SKM-1 treated with dmso at 0.1 percent for 144 hours (cell line): ENCODE data around the gene MTPN.

Experiments used
- DNase-seq: peaks from one replicate; lab custom pipeline; 2025; ENCODE audit not compliant: unreplicated experiment; lab: John Stamatoyannopoulos, UW

Gene MTPN

DNA sequence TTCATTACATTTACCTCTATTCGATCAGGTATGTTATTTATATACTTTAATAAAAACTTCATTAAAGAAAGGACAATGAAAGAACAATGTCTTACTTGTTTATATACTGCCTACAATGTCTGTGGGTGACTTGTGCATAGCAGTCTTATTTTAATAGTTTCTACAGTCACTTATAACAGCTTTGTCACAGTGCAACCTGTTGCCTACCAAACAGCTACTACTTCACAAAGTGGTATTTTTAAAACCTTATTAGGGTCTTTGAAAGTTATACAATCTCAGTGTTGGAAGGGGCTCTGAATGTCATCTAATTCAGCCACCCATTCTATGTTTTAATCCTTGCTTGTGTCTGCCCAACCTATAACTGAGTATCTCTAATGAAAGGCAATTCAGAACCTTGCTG, 19.0 kb downstream of the MTPN start:
- DNase-seq = no peak

DNA sequence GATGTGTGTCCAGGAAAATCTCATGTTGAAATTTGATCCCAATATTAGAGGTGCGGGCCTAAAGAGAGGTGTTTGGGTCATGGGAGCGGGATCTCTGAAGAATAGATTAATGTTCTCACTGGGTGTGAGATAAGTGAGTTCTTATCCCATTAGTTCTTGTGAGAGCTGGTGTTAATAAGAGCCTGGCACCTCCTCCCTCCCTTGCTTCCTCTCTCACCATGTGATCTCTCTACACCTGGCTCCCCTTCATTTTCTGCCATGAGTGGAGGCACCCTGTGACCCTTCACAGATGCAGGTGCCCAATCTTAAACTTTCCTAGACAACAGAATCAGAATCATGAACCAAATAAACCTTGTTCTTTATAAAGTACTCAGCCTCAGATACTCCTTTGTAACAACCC, 19.5 kb downstream of the MTPN start:
- no peak for DNase-seq

DNA sequence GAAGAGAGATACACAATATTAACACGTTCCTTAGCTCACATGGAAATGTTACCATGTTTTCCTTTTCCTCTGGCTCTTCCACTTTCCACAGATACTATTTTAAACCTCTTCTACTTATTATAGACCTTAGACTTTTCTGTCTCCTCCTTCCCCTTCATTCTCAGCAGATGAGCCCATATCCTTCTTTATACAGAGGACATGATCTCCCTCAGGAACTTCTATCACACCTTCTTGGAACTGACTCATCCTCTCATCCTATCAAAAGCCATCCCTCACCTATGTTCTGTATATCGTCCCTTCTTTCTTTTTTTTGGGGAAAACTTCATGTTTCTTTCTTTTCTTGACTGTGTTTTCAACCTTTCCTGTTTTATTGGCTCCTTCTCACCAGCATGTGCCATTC, 20.8 kb downstream of the MTPN start:
- DNase-seq = no peak

DNA sequence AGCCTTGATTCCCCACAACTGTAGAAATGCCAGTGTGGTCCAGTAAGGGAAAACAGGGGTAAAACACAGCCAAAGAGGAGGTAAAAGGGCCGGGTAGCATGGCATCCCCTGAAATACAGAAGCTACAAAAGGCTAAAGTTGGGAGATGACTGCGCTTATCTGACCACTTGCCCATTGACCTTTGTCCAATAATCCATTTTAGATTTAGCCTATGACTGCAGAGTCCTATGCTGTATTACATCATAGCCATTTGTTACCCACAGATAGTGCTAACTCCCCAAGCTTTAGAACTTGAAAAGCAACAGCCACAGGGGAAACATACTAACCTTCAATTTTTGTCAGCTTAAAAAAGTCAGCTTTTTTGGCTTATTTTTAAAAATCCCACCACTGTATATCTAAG, 26.2 kb downstream of the MTPN start:
- no peak for DNase-seq

DNA sequence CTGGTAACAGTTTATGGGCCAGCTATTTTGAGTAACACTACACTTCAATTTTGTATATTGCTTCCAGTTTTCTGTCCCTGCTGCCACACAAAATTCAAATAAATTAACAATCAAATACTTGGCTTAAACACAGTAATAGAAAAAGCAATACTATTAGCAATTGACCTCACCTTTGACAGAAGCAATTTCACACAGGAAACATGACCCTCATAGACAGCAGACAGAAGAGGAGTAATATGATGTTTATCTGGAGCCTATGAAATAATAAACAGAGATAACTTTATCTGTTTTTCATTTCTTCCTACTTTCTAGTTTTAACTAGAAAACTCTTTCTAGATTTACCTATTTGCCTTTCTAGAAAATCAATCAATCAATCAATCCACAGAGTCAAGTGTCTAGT, 26.7 kb downstream of the MTPN start:
- DNase-seq = no peak

GRCh38 chr7:135946289-135947055, 30.7 kb downstream of the MTPN start:
- DNase-seq = no peak

GRCh38 chr7:135944753-135945152, 32.4 kb downstream of the MTPN start:
- DNase-seq = no peak

GRCh38 chr7:135943134-135943879, 33.9 kb downstream of the MTPN start:
- DNase-seq = no peak

- no peak for DNase-seq
These were observed 34.5 kb downstream of the MTPN start for GRCh38 chr7:135942614-135943013.

DNA sequence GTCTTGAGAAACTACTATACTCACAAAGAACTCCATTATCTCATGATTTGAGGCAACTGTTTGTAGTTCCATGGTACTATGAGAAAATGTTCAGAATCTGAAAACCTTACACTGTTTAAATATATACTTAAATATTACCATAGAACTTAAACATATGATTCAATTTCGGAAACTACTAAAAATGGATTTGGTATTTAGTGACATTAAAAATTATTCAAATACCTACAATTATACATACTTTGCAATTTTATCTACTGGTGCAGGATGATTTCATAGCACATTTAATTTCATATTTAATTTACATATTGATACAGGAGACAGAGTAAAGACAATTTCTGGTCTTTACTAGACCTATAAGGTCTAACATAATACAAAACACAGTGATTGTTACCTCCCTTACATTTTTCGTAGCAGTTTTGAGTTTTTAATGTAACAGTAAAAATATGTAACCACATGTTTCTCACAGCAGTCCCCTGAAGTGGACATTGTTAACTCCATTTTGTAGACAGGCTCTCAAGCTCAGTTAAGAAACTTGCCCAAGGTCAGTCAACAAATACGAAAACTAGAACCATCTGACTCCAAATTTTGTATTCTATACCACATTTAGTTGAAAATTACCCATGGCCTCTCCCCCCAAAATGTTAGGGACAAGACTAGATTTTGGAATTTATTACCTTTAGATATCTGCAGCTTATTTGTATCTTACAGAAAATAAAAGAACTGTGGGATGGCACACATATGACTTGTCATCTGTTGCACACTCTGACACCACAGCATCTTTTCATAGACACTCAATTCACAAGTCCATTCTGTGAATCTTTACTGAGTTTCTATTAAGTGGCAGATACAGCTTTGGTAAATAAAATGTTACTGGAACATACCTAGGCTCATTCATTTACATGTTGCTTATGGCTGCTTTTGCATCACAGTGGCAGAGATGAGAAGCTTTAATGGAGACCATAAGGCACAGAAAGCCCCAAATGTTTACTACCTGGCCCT, 36.8 kb downstream of the MTPN start:
- no peak for DNase-seq

GRCh38 chr7:135939261-135939812, 37.8 kb downstream of the MTPN start:
- no peak for DNase-seq

- DNase-seq = no peak
These were observed 38.6 kb downstream of the MTPN start for GRCh38 chr7:135938563-135938962.

GRCh38 chr7:135938086-135938485, 39.1 kb downstream of the MTPN start:
- DNase-seq = no peak

DNA sequence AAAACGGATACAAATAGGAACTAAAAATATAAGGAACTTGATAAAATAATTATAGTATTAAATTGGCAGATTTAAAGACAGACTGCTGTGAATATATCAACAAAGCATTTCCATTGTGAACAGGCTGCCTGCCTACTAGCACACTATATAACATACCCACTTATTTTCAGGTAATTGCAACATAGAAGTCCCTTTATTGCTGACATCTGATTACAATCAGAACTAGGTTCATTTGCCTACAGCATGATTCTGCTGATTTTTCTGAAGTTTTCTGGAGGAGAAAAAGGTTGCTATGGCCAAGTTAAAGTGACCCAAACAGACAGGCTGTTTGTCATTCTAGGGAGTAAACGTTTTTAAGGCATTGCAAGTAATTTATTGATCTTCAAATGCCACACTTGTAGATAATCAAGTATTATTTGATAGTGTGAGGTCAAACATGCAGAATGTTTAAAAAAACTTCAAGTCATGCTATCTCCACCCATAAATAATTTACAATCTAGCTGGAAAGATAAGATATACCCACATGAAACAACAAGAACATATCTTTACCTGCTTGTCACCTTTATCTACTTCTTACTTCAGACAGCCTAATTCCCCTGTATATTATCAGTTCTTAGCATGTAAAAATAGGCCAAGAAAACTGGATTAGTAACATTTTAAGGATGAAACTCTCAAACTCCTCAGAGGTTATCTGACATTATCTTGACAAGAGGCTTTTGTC, 40.5 kb downstream of the MTPN start:
- no peak for DNase-seq

DNA sequence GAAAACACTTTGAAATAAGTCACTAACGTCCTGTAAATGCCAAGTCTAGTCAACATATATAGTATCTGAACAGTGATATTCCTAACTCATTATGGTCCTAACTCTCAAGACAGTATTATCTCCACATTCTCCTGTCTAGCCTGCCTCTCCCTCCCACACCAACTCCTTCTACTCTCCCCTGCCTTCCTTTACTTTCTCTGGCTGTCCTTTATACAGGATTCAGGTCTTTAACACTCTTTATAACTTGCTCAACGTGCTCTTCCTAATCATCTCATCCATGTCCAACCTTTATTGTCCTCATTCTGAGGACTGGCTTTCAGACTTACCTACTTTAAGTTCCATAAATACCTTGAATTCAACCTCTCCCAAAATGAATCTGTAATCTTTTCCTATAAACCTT, 42.5 kb downstream of the MTPN start:
- DNase-seq = no peak

DNA sequence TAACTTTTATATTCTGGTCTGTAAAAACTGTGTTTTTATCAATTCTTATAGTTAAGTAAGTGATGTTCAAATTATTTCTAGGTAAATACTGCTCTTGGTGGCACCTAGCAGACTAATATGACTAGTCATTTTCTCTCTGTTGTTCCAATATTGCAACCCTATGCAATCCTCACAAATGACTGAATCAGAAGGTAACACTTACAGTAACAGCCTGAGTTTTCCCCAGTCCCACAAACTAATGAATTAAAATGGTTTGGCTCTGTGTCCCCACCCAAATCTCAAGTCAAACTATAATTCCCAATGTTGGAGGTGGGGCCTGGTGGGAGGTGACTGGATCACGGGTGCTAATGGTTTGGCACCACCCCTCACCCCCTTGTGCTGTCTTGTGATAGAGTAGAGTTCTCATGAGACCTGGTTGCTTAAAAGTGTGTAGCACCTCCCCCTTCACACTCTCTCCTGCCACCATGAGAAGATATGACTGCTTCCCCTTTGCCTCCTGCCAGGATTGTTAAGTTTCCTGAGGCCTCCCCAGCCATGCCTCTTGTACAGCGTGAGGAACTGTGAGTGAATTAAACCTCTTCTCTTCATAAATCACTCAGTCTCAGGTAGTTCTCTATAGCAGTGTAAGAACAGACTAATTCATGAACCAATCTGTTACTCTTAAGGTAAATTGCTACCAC, 43.5 kb downstream of the MTPN start:
- DNase-seq = no peak

- no peak for DNase-seq
These were observed 45.0 kb downstream of the MTPN start for GRCh38 chr7:135932131-135932530.

DNA sequence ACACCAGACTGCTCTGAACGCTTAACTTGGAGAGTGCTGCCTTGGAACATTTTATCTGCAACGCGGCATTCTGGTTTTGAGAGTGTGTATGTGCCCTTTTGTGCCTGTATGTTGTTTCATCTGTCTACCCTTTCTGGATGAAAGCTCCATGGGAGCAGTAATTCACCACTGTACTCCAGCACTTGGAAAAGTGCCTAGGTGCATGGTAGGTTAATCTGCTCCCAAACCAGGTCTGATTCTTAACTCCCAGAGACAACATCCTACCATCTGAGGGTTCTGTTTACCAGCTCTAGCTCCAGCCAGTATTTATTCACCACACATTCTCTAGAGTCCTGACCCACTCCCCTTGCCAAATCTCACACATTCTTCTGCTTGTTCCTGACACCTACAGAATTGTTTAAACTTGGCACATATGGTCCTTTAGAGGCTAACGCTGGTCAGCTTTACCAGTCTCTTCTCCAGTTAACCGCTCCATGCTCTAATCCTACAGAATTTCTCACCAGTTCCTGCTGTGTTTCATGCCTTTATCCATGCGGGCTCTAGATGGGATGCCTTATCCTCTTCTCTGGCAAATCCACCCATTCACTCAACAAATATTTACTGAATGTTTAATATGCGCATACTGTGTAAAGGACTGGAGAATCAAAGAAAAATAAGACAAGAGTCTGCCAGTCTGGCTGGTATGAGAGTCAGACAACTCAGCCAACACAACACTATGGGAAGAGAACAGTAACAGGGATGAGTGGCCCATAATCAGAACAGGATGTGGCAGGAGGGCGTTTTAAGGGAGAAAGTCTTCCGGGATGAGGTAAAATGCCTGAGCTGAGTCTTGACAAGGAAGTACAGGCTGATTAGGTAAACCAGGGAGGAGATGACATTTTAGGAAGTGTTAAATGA, 46.3 kb downstream of the MTPN start:
- no peak for DNase-seq

DNA sequence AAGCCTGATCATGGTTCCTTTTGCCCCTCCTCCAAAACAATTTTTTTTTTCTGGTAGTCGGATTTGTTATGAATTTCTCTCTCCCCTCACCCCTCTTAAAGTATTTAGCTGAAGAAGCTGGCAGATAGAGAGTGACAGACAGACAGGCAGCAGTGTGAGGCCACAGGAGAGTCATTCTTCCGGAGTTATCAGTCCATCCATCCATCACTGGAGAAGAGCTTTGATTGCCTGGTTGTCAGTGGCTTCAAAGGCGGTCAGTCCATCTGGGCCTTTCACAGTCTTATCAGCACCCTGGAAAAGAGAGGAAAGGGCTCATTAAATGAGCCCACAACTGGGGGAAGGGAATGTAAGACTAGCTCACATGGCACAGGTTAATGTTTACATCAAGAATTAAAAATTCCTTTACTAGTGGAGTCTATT, 47.4 kb downstream of the MTPN start:
- DNase-seq = no peak
